H1 (cell line): ENCODE measurements around the gene RGS16. TPM values are rescaled to one million over a fixed set of nuclear protein-coding genes. Genes with fewer than 3 reads are reported as not detected.

ENCODE experiments used
- JUND ChIP-seq: IDR thresholded peaks from 2 replicates; pipeline ENCODE4 v1.6.1; 2011; ENCODE audit warnings: mild to moderate bottlenecking, improper control_type of control experiment, low read length
- KDM1A ChIP-seq: fragments of 200-600, 300-600 bp; sonication (generic); IDR thresholded peaks from 2 replicates; pipeline ENCODE4 v1.7.1; 2016; ENCODE audit warnings: mild to moderate bottlenecking, low read length, borderline replicate concordance
- MAX ChIP-seq: IDR thresholded peaks from 2 replicates; pipeline ENCODE4 v1.6.1; 2012; ENCODE audit warnings: inconsistent platforms
- RAD21 ChIP-seq, 2 experiments: IDR thresholded peaks in 1 of 2; conservative IDR thresholded peaks in 1 of 2; 2 replicates each; pipeline ENCODE4 v1.6.1; 2011; ENCODE audit warnings: low read depth in 2 of 2, low read length in 2 of 2, improper control_type of control experiment in 1 of 2, inconsistent platforms in 1 of 2, mild to moderate bottlenecking in 1 of 2, moderate library complexity in 1 of 2
- SRF ChIP-seq: IDR thresholded peaks from 2 replicates; pipeline ENCODE4 v1.6.1; 2011; ENCODE audit warnings: mild to moderate bottlenecking, low read depth, low read length, moderate library complexity
- SUZ12 ChIP-seq: fragments of 200-600 bp; sonication (generic); IDR thresholded peaks from 2 replicates; pipeline ENCODE4 v1.6.1; 2012; ENCODE audit warnings: mild to moderate bottlenecking, inconsistent platforms, low read length, moderate library complexity, mixed read lengths
- TCF12 ChIP-seq: IDR thresholded peaks from 2 replicates; pipeline ENCODE4 v1.6.1; 2011; ENCODE audit warnings: low read depth, mild to moderate bottlenecking, low read length
- polyA plus RNA-seq, 7 experiments: library from polyadenylated mRNA; depleted of rRNA in 3 of 7; stranded (reverse) in 5 of 7; unstranded in 2 of 7; fragments of >200 nt in 5 of 7; fragments of 200-250 nt in 2 of 7; gene quantifications; 1 replicate in 5 of 7; 2 replicates in 1 of 7; 4 replicates in 1 of 7; pipeline versions ENCODE4 v1.2.1 to v1.2.3, GENCODE V29; 2011 to 2013; ENCODE audit warnings: missing spikeins in 2 of 7, mixed read lengths in 2 of 7
- total RNA-seq: library from RNA; stranded (reverse); fragmentation: NEBNext Ultra II Directional; extraction: Animal tissue kit (Norgen Biotek cat#: 25700); gene quantifications from 2 replicates; pipeline ENCODE4 v1.2.1, GENCODE V29; 2021

The RGS16 gene
- total and polyA plus RNA-seq, 2 of the 8 experiments (the other 6 are each of a cell fraction or from before 2014, with no cell fraction given): 5.7 to 9.8 TPM

- no peak for TF ChIP-seq TCF12
- no peak for TF ChIP-seq RAD21 (IDR thresholded peaks at IDR 0.05 in 1 of 2, conservative IDR thresholded peaks at IDR 0.05 in 1 of 2; ENCODE audit: low read depth in 2 of 2, low read length in 2 of 2)
- TF ChIP-seq MAX: no peak
- TF ChIP-seq SRF: no peak
- TF ChIP-seq SUZ12: no peak
- TF ChIP-seq KDM1A: no peak
- TF ChIP-seq JUND: no peak
These were observed 479 bp downstream of the RGS16 start (continued) for GRCh38 chr1:182603646-182604174.
